Measurements from ENCODE around the gene NPC1. TPM values are rescaled to one million over a fixed set of nuclear protein-coding genes. Genes with fewer than 3 reads are reported as not detected.
"Not testable (repeated sequence)": the region's sequence is repeated elsewhere in the genome, so short reads cannot be mapped to it uniquely, and the experiment has no call there.

Gene NPC1
- total RNA-seq, 3 donors from 2014 or later = 15.9 to 25.4 (median 19.0) TPM

GRCh38 chr18:23591011-23591410 lies 4.7 kb upstream of the NPC1 start:
- Mint-ChIP-seq H3K4me3 (no peak overlapping the region), H3K36me3 (ENCODE audit: insufficient read depth) (no peaks in the 10 kb centered on the region), H3K27me3 (ENCODE audit: low read depth) (peaks cover 6% of the 10 kb centered on the region), H3K4me1 (ENCODE audit: low read depth) (peaks cover 6% of the 10 kb centered on the region), H3K9me3 (no peaks in the 10 kb centered on the region)
- DNase-seq (no peak), ATAC-seq (no peak)

GRCh38 chr18:23588836-23589560 lies 2.7 kb upstream of the NPC1 start:
- no peak for DNase-seq
- Mint-ChIP-seq H3K9me3 (no peaks in the 10 kb centered on the region), H3K4me3 (no peak overlapping the region), H3K27me3 (ENCODE audit: low read depth) (peaks cover 5% of the 10 kb centered on the region), H3K4me1 (ENCODE audit: low read depth) (peaks cover 19% of the 10 kb centered on the region), H3K36me3 (ENCODE audit: insufficient read depth) (peaks cover 3% of the 10 kb centered on the region)
- no peak for ATAC-seq

- ATAC-seq (no peak), DNase-seq (no peak)
- H3K9me3 Mint-ChIP-seq = no peaks in the 10 kb centered on the region
- no peaks in the 10 kb centered on the region for H3K27me3 Mint-ChIP-seq (ENCODE audit: low read depth)
- peaks cover 35% of the 10 kb centered on the region for H3K4me1 Mint-ChIP-seq (ENCODE audit: low read depth)
- H3K36me3 Mint-ChIP-seq (ENCODE audit: insufficient read depth) = peaks cover 3% of the 10 kb centered on the region
- H3K4me3 Mint-ChIP-seq = peak overlapping the region; percentile 92
Measured at GRCh38 chr18:23587220-23587642, 925 bp upstream of the NPC1 start.

GRCh38 chr18:23585897-23586248 lies 433 bp downstream of the NPC1 start:
- DNase-seq (no peak), ATAC-seq (no peak)
- Mint-ChIP-seq H3K27me3 (ENCODE audit: low read depth) (no peaks in the 10 kb centered on the region), H3K9me3 (no peaks in the 10 kb centered on the region), H3K4me1 (ENCODE audit: low read depth) (peaks cover 47% of the 10 kb centered on the region), H3K4me3 (peak overlapping the region; percentile 92), H3K36me3 (ENCODE audit: insufficient read depth) (peaks cover 3% of the 10 kb centered on the region)

- Mint-ChIP-seq H3K4me3 (peak overlapping the region; percentile 92), H3K4me1 (ENCODE audit: low read depth) (peaks cover 54% of the 10 kb centered on the region), H3K36me3 (ENCODE audit: insufficient read depth) (peaks cover 6% of the 10 kb centered on the region), H3K9me3 (no peaks in the 10 kb centered on the region), H3K27me3 (ENCODE audit: low read depth) (no peaks in the 10 kb centered on the region)
- ATAC-seq (no peak), DNase-seq (no peak)
Measured at GRCh38 chr18:23585007-23585871, 1.1 kb downstream of the NPC1 start.

- Mint-ChIP-seq H3K4me1 (ENCODE audit: low read depth) (peaks cover 59% of the 10 kb centered on the region), H3K27me3 (ENCODE audit: low read depth) (no peaks in the 10 kb centered on the region), H3K36me3 (ENCODE audit: insufficient read depth) (peaks cover 8% of the 10 kb centered on the region), H3K4me3 (peak overlapping the region; percentile 38), H3K9me3 (no peaks in the 10 kb centered on the region)
- no peak for ATAC-seq
- no peak for DNase-seq
Measured at GRCh38 chr18:23584019-23584983, 2.0 kb downstream of the NPC1 start.

GRCh38 chr18:23583071-23583865 lies 3.0 kb downstream of the NPC1 start:
- Mint-ChIP-seq H3K4me1 (ENCODE audit: low read depth) (peaks cover 70% of the 10 kb centered on the region), H3K27me3 (ENCODE audit: low read depth) (no peaks in the 10 kb centered on the region), H3K4me3 (peak overlapping the region; percentile 38), H3K36me3 (ENCODE audit: insufficient read depth) (peaks cover 16% of the 10 kb centered on the region), H3K9me3 (no peaks in the 10 kb centered on the region)
- ATAC-seq (no peak), DNase-seq (no peak)

- no peaks in the 10 kb centered on the region for H3K9me3 Mint-ChIP-seq
- ATAC-seq (no peak), DNase-seq (no peak)
- H3K36me3 Mint-ChIP-seq (ENCODE audit: insufficient read depth) = peaks cover 23% of the 10 kb centered on the region
- no peaks in the 10 kb centered on the region for H3K27me3 Mint-ChIP-seq (ENCODE audit: low read depth)
- H3K4me3 Mint-ChIP-seq = no peak overlapping the region
- H3K4me1 Mint-ChIP-seq (ENCODE audit: low read depth) = peaks cover 71% of the 10 kb centered on the region
Measured at GRCh38 chr18:23580677-23581367, 5.5 kb downstream of the NPC1 start.

- Mint-ChIP-seq H3K4me3 (no peak overlapping the region), H3K4me1 (ENCODE audit: low read depth) (peaks cover 73% of the 10 kb centered on the region), H3K36me3 (ENCODE audit: insufficient read depth) (peaks cover 20% of the 10 kb centered on the region), H3K27me3 (ENCODE audit: low read depth) (no peaks in the 10 kb centered on the region), H3K9me3 (no peaks in the 10 kb centered on the region)
- no peak for DNase-seq
- ATAC-seq = no peak
Measured at GRCh38 chr18:23578891-23579653, 7.2 kb downstream of the NPC1 start.

GRCh38 chr18:23578067-23578701 lies 8.1 kb downstream of the NPC1 start:
- no peaks in the 10 kb centered on the region for H3K9me3 Mint-ChIP-seq
- H3K4me3 Mint-ChIP-seq = no peak overlapping the region
- H3K4me1 Mint-ChIP-seq (ENCODE audit: low read depth) = peaks cover 73% of the 10 kb centered on the region
- peaks cover 20% of the 10 kb centered on the region for H3K36me3 Mint-ChIP-seq (ENCODE audit: insufficient read depth)
- no peak for DNase-seq
- ATAC-seq = no peak
- no peaks in the 10 kb centered on the region for H3K27me3 Mint-ChIP-seq (ENCODE audit: low read depth)

- H3K36me3 Mint-ChIP-seq (ENCODE audit: insufficient read depth) = peaks cover 20% of the 10 kb centered on the region
- H3K9me3 Mint-ChIP-seq; H3K27me3 Mint-ChIP-seq (ENCODE audit: low read depth); DNase-seq; H3K4me3 Mint-ChIP-seq; ATAC-seq: not testable (repeated sequence)
- H3K4me1 Mint-ChIP-seq (ENCODE audit: low read depth) = peaks cover 73% of the 10 kb centered on the region
Measured at GRCh38 chr18:23577521-23577920, 8.8 kb downstream of the NPC1 start.

GRCh38 chr18:23575309-23575651 lies 11.0 kb downstream of the NPC1 start:
- Mint-ChIP-seq H3K27me3 (ENCODE audit: low read depth) (no peaks in the 10 kb centered on the region), H3K9me3 (no peaks in the 10 kb centered on the region), H3K4me3 (no peak overlapping the region), H3K36me3 (ENCODE audit: insufficient read depth) (peaks cover 23% of the 10 kb centered on the region), H3K4me1 (ENCODE audit: low read depth) (peaks cover 64% of the 10 kb centered on the region)
- DNase-seq (no peak), ATAC-seq (no peak)
